Measurements from ENCODE around the gene LY6G6C. TPM values are rescaled to one million over a fixed set of nuclear protein-coding genes. Genes with fewer than 3 reads are reported as not detected.

Gene LY6G6C
- total RNA-seq, 1 experiment from 2014 or later: not detected

- no CpG with 5 or more reads among the region's 2 CpGs for WGBS (ENCODE audit: extremely low coverage, insufficient read length, low lambda C conversion rate)
- Histone ChIP-seq H3K18ac (ENCODE audit: insufficient read length, low read depth, low read length) (no peak overlapping the region), H4K8ac (replicated peaks; ENCODE audit: insufficient read length, low read depth, low read length) (no peak overlapping the region), H3K9ac (ENCODE audit: extremely low read depth, insufficient read length, low read length) (no peak overlapping the region), H4K5ac (ENCODE audit: insufficient read length, low read depth, low read length) (no peak overlapping the region), H3K56ac (ENCODE audit: insufficient read length, low read depth, low read length) (no peak overlapping the region), H2BK15ac (ENCODE audit: low read depth, low read length) (no peak overlapping the region), H2AK5ac (ENCODE audit: insufficient read length, low read length) (no peak overlapping the region), H3K14ac (ENCODE audit: insufficient read depth, low read length) (no peak overlapping the region), H2BK20ac (ENCODE audit: low read depth, low read length, poor library complexity, severe bottlenecking) (no peak overlapping the region), H3K27ac (ENCODE audit: insufficient read length, low read depth, low read length) (no peak overlapping the region), H3T11ph (ENCODE audit: low read length) (no peak overlapping the region), H3K4me2 (ENCODE audit: insufficient read depth, insufficient read length, low read length) (no peak overlapping the region), H3K4ac (ENCODE audit: low read depth, low read length) (no peak overlapping the region), H3K23me2 (ENCODE audit: insufficient read length, low read depth, low read length, poor library complexity, severe bottlenecking) (no peaks in the 10 kb centered on the region), H3K27me3 (ENCODE audit: insufficient read depth, low read length) (no peaks in the 10 kb centered on the region), H3K79me1 (ENCODE audit: insufficient read depth, low read depth, low read length, poor library complexity, severe bottlenecking) (no peaks in the 10 kb centered on the region), H3K79me2 (ENCODE audit: insufficient read depth, low read length) (no peaks in the 10 kb centered on the region), H3K23ac (ENCODE audit: insufficient read length, low read depth, low read length) (no peak overlapping the region), H2BK120ac (ENCODE audit: low read depth, low read length, poor library complexity, severe bottlenecking) (no peak overlapping the region), H3K4me1 (ENCODE audit: insufficient read depth, low read length) (no peaks in the 10 kb centered on the region), H2BK12ac (ENCODE audit: insufficient read length, low read depth, low read length) (no peak overlapping the region), H2BK5ac (ENCODE audit: insufficient read length, low read length) (no peak overlapping the region), H4K20me1 (ENCODE audit: control insufficient read depth, insufficient read depth, insufficient read length) (no peaks in the 10 kb centered on the region), H4K91ac (ENCODE audit: insufficient read length, low read depth, low read length) (no peak overlapping the region), H2AFZ (ENCODE audit: low read length) (no peak overlapping the region), H3K9me3 (ENCODE audit: control insufficient read depth, low read depth, low read length) (no peaks in the 10 kb centered on the region)
- no peak overlapping the region for H3K4me3 Mint-ChIP-seq
- H3K4me1 Mint-ChIP-seq: peaks cover 3 to 8% of the 10 kb centered on the region in 2 experiments
- no peaks in the 10 kb centered on the region; the same call in 1 of the 2 replicates for H3K27me3 Mint-ChIP-seq (ENCODE audit: low read depth)
- TF ChIP-seq CTCF (conservative IDR thresholded peaks at IDR 0.05): no peak
- H3K27ac Mint-ChIP-seq: no peak overlapping the region; a peak in 1 of 7 replicates
- H3K36me3 Mint-ChIP-seq (ENCODE audit: insufficient read depth in 1 of 3, low read depth in 3 of 3): peaks cover 13 to 41% (median 32%) of the 10 kb centered on the region in 3 experiments
- no peak for DNase-seq
- H3K9me3 Mint-ChIP-seq: no peaks in the 10 kb centered on the region
These were observed 36.7 kb upstream of the LY6G6C start for GRCh38 chr6:31758281-31758680.

Measured in H9 (cell line).